ENCODE data around the gene PTPRK. TPM values are rescaled to one million over a fixed set of nuclear protein-coding genes. Genes with fewer than 3 reads are reported as not detected.

The PTPRK gene
- total and polyA plus RNA-seq, 4 donors = 8.2 to 224 (median 42.9) TPM

DNA sequence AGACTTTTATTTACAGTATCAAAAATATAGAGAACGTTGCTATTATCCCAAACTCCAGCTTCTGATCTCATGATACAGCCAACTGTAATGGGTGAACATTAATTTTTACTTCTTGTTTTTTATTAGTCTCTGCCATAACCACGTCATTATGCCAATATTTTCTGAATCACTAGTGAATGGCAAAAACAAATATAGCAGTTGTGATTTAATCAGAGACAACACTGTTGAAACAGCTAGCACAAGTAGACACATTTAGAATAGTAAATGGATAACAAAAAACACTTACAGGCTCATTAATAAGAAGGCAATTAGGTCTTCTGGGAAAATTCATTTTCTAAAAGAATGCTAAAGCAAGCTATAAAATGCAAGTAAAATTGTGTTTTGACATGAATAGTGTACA lies 8.1 kb downstream of the PTPRK start:
- DNase-seq = no peak
- peaks cover 6 to 27% (median 18%) of the 10 kb centered on the region in 5 donors for H3K4me1 ChIP-seq (ENCODE audit: control insufficient read depth in 5 of 5, insufficient read depth in 5 of 5, low read length in 5 of 5)
- H3K27ac ChIP-seq (ENCODE audit: low read depth in 1 of 2, low read length in 1 of 2) = no peak overlapping the region
- no peaks in the 10 kb centered on the region for H3K27me3 ChIP-seq (ENCODE audit: control insufficient read depth in 3 of 3, insufficient read depth in 3 of 3, low read length in 2 of 3)
- TF ChIP-seq, protein P1, sequence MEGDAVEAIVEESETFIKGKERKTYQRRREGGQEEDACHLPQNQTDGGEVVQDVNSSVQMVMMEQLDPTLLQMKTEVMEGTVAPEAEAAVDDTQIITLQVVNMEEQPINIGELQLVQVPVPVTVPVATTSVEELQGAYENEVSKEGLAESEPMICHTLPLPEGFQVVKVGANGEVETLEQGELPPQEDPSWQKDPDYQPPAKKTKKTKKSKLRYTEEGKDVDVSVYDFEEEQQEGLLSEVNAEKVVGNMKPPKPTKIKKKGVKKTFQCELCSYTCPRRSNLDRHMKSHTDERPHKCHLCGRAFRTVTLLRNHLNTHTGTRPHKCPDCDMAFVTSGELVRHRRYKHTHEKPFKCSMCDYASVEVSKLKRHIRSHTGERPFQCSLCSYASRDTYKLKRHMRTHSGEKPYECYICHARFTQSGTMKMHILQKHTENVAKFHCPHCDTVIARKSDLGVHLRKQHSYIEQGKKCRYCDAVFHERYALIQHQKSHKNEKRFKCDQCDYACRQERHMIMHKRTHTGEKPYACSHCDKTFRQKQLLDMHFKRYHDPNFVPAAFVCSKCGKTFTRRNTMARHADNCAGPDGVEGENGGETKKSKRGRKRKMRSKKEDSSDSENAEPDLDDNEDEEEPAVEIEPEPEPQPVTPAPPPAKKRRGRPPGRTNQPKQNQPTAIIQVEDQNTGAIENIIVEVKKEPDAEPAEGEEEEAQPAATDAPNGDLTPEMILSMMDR (IDR thresholded peaks at IDR 0.05; ENCODE audit: control extremely low read depth, extremely low read depth) = no peak
- WGBS, 2 donors = 74 to 76% methylated on average over 2 of the region's 2 CpGs
- no peaks in the 10 kb centered on the region for H3K36me3 ChIP-seq (ENCODE audit: control insufficient read depth in 4 of 4, insufficient read depth in 4 of 4, low read length in 4 of 4)
- no peak overlapping the region for H3K9ac ChIP-seq (ENCODE audit: insufficient read depth in 1 of 2, low read length in 2 of 2)
- no peak for ATAC-seq (ENCODE audit: insufficient read depth, low FRiP score)
- H3K9me3 ChIP-seq (ENCODE audit: control insufficient read depth in 4 of 4, insufficient read depth in 3 of 4, low read length in 3 of 4) = no peaks in the 10 kb centered on the region
- H3K4me3 ChIP-seq = no peak overlapping the region

DNA sequence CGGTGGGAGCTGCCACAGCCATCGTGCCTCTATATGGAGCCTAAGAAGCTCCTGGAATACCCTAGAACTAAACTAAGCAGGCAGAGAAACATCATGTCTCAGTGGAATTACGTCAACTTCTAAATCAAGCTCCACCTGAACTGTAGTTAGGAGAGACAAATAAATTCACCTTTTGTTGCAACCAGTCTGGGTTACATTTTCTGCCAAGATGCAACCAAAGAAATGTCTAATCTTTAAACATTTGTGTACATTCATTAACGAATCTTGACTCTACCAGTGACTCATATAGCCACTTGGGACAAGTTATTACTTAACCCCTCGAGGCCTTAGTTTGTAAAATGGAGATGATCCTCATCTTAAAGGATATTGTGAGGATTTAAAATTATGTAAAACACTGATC lies 8.9 kb downstream of the PTPRK start:
- H3K27ac ChIP-seq (ENCODE audit: low read depth in 1 of 2, low read length in 1 of 2) = peak overlapping the region in 1 of 2 donors; percentile 15
- 59 to 72% methylated on average over 5 of the region's 5 CpGs for WGBS, 2 donors
- peaks cover 4 to 22% (median 16%) of the 10 kb centered on the region in 5 donors for H3K4me1 ChIP-seq (ENCODE audit: control insufficient read depth in 5 of 5, insufficient read depth in 5 of 5, low read length in 5 of 5)
- H3K4me3 ChIP-seq = no peak overlapping the region
- ATAC-seq (ENCODE audit: insufficient read depth, low FRiP score) (peak; percentile 16), DNase-seq (no peak)
- H3K9me3 ChIP-seq (ENCODE audit: control insufficient read depth in 4 of 4, insufficient read depth in 3 of 4, low read length in 3 of 4) = no peaks in the 10 kb centered on the region
- H3K9ac ChIP-seq (ENCODE audit: insufficient read depth in 1 of 2, low read length in 2 of 2) = no peak overlapping the region
- no peaks in the 10 kb centered on the region for H3K36me3 ChIP-seq (ENCODE audit: control insufficient read depth in 4 of 4, insufficient read depth in 4 of 4, low read length in 4 of 4)
- H3K27me3 ChIP-seq (ENCODE audit: control insufficient read depth in 3 of 3, insufficient read depth in 3 of 3, low read length in 2 of 3) = no peaks in the 10 kb centered on the region
- TF ChIP-seq, protein P1 (IDR thresholded peaks at IDR 0.05; ENCODE audit: control extremely low read depth, extremely low read depth) = no peak

DNA sequence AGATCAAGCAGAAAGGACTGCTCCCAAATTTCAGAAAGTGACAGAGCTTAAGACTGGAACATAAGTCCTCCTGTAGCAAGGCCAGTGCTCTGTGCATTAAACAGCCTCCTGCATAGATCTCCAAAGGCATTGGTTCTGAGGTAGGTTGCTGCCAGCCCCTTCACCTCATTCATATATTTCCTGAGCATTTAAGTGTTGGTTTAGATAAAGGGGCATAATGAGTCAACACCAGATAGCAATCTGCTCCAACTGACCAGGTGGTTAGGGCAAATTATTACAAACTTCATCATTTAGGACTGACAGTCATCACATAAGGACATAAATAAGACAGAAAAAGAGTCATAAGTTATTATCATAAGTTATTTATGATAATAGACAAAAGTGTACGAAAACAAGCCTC lies 10.7 kb downstream of the PTPRK start:
- no peak overlapping the region for H3K9ac ChIP-seq (ENCODE audit: insufficient read depth in 1 of 2, low read length in 2 of 2)
- 72 to 86% methylated on average over 1 of the region's 1 CpG for WGBS, 2 donors
- no peak overlapping the region for H3K27ac ChIP-seq (ENCODE audit: low read depth in 1 of 2, low read length in 1 of 2)

More for the DNA sequence above, 10.7 kb downstream of the PTPRK start:
- no peaks in the 10 kb centered on the region for H3K9me3 ChIP-seq (ENCODE audit: control insufficient read depth in 4 of 4, insufficient read depth in 3 of 4, low read length in 3 of 4)
- TF ChIP-seq, protein P1 (IDR thresholded peaks at IDR 0.05; ENCODE audit: control extremely low read depth, extremely low read depth) = no peak
- peaks cover 4 to 19% (median 11%) of the 10 kb centered on the region in 5 donors for H3K4me1 ChIP-seq (ENCODE audit: control insufficient read depth in 5 of 5, insufficient read depth in 5 of 5, low read length in 5 of 5)
- H3K36me3 ChIP-seq (ENCODE audit: control insufficient read depth in 4 of 4, insufficient read depth in 4 of 4, low read length in 4 of 4) = no peaks in the 10 kb centered on the region
- no peak for DNase-seq
- no peak overlapping the region for H3K4me3 ChIP-seq
- ATAC-seq (ENCODE audit: insufficient read depth, low FRiP score) = no peak
- H3K27me3 ChIP-seq (ENCODE audit: control insufficient read depth in 3 of 3, insufficient read depth in 3 of 3, low read length in 2 of 3) = no peaks in the 10 kb centered on the region

Measured in lung (tissue), 12 donors.